Fibroblast of pulmonary artery (primary cell): ENCODE data around the gene OR5AU1.

ENCODE experiments used
- DNase-seq: peaks from one replicate; pipeline ENCODE4 v3.0.0-alpha.2; 2010; ENCODE audit warnings: low read depth
- H3K4me3 ChIP-seq: replicated peaks from 2 replicates; pipeline ENCODE4 v1.5.1; 2011; ENCODE audit warnings: low read depth, mild to moderate bottlenecking, control low read depth, low read length, moderate library complexity
- TF ChIP-seq, protein P1 (sequence below): IDR thresholded peaks from 2 replicates; pipeline ENCODE4 v1.5.1; 2011; ENCODE audit warnings: mild to moderate bottlenecking, control low read depth, low read length, inconsistent platforms; ENCODE audit errors: missing control alignments

Gene OR5AU1

DNA sequence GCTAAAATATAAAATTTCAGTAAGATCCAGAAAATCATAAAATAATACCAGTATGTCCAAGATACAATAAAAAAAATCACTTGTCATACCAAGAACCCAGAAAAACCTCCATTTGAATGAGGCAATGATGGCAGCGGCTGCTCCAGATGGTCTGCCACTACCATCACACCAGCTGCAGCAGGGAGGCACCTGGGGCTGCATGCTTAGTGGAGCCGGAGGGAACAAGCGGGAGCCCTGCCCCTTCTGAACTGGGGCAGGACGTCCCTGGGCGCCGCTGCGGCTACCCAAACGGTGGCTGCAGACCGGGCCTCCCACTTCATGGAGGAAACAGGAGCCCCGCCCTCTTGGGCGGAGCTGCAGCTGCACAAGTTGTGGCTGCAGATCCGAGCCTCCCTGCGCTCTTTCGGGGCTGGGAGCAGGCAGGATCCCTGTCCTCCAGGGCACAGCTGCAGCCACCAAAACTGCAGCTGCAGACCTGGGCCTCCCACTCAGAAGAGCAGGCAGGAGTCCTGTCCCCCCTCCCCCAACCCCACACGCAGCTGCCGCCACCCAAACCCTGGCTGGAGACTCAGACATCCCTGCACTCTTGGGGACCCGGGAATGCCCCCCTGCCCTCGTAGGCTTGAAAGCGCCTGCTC, 36.1 kb upstream of the OR5AU1 start:
- peak overlapping the region; percentile 31 for H3K4me3 ChIP-seq
- TF ChIP-seq, protein P1, sequence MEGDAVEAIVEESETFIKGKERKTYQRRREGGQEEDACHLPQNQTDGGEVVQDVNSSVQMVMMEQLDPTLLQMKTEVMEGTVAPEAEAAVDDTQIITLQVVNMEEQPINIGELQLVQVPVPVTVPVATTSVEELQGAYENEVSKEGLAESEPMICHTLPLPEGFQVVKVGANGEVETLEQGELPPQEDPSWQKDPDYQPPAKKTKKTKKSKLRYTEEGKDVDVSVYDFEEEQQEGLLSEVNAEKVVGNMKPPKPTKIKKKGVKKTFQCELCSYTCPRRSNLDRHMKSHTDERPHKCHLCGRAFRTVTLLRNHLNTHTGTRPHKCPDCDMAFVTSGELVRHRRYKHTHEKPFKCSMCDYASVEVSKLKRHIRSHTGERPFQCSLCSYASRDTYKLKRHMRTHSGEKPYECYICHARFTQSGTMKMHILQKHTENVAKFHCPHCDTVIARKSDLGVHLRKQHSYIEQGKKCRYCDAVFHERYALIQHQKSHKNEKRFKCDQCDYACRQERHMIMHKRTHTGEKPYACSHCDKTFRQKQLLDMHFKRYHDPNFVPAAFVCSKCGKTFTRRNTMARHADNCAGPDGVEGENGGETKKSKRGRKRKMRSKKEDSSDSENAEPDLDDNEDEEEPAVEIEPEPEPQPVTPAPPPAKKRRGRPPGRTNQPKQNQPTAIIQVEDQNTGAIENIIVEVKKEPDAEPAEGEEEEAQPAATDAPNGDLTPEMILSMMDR: no peak

DNA sequence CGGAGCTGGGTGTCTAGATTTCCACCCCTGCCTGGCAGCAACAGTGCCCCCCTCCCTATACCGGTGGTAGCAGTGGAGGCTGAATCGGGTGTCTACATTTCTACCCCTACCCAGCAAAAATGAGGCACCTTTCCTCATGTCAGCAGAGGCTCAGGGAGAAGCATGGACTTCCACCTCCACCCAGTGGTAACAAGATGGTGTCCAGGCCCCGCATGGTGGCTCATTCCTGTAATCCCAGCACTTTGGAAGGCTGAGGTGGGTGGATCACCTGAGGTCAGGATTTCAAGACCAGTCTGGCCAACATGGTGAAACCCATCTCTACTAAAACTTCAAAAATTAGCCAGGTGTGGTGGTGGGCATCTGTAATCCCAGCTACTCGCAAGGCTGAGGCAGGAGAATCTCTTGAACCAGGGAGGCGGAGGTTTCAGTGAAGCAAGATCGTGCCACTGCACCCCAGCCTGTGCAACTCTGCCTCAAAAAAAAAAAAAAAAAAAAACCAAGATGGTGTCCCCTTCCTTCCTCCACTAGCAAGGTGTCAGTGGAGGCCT, 35.5 kb upstream of the OR5AU1 start:
- no peak overlapping the region for H3K4me3 ChIP-seq
- no peak for DNase-seq
- TF ChIP-seq, protein P1: no peak

More for the DNA sequence above, 36.1 kb upstream of the OR5AU1 start:
- DNase-seq: peak; percentile 40

DNA sequence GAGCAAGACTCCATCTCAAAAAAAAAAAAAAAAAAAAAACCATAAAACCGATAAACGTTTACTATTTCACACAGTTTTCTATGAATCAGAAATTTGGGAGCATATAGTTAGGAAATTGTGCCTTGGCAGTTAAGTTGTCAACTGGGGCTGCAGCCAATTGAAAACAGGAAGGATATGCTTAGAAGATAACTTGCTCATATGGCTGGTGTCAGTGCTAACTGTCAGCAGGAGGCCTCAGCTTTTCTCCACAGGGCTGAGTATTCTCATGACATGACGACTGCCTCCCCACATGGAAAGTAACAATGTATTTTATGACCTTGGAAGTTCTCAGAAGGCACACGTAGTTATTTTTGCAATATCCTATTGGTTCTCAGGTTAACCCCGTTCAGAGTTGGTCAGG, 29.6 kb upstream of the OR5AU1 start:
- no peak overlapping the region for H3K4me3 ChIP-seq
- TF ChIP-seq, protein P1: no peak

DNA sequence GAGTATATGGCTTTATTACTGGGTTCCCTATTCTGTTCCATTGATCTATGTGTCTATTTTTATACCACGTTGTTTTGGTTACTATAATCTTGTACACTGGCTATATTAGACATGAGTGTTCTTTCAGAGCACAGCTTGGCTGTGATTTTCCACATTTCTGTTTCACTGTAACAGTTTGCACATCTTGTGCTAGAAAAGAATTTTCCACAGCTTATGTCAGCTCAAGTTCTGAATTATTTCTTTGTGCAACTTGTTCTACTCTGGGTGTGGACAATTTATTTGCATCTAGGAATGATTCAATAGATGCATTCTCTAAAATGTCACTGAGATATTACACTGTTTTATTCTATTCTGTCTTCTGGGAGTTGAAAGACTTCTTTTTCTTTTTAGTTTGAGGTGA, 28.4 kb upstream of the OR5AU1 start:
- no peak for DNase-seq
- TF ChIP-seq, protein P1: no peak
- H3K4me3 ChIP-seq: no peak overlapping the region

More for the DNA sequence above, 29.6 kb upstream of the OR5AU1 start:
- DNase-seq: peak; percentile 77

DNA sequence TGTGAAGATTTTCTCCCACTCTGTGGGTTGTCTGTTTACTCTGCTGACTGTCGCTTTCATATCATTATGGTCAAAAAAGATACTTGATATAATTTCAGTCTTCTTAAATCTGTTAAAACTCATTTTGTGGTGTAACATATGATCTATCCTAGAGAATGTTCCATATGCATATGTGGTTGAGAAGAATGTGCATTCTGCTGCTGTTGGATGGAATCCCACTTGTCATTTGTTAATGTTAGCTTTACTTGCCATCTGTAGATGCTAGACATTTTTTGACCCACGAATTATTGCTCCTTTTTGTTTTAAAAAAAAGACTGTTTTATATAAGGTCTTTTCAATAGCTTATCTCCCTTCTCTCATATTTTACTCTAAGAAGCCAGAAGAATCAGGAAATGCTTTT, 26.3 kb upstream of the OR5AU1 start:
- TF ChIP-seq, protein P1: no peak
- H3K4me3 ChIP-seq: no peak overlapping the region
- DNase-seq: no peak

DNA sequence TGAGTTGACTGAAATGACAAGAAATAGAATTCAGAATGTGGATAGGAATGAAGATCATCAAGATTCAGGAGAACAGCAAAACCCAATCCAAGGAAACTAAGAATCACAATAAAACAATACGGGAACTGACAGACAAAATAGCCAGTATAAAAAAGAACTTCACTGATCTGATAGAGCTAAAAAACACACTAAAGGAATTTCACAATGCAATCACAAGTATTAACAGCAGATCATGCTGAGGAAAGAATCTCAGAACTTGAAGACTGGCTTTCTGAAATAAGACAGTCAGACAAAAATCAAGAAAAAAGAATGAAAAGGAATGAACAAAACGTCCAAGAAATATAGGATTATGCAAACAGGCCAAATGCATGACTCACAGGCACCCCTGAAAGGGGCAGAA, 15.3 kb upstream of the OR5AU1 start:
- TF ChIP-seq, protein P1: no peak
- DNase-seq: no peak
- no peak overlapping the region for H3K4me3 ChIP-seq

DNA sequence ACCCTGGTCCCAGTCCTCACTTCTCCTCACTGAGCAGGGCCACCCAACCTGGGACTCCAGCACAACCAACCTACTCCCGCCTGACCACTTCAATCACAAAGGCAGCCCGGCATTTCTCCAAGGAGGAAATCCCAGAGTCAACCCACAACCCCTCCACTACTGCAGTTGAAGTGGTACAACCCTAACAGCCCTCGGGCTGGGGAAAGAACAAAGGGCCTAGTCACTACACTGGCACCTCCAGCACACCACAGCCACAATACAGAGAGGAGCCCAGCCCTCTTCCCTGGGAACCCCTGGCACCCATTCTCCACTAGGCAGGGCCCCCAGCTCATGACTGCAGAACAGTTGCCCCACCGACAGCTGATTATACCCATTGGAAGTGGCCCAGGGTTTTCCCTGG, 13.7 kb upstream of the OR5AU1 start:
- TF ChIP-seq, protein P1: no peak
- no peak for DNase-seq
- H3K4me3 ChIP-seq: no peak overlapping the region
